Stimulated activated CD4-positive, alpha-beta T cell treated with anti-CD3 and anti-CD28 coated beads, Interleukin-12 subunit alpha, Interleukin-12 subunit beta, amount 100 ng/mL, for 24 hours (primary cell): Measurements from ENCODE around the gene GPR84.
A peak's percentile ranks its signal among the peaks of the same experiment; 100 is the strongest.

Experiments
- DNase-seq, 2 experiments: peaks; one replicate each; pipeline ENCODE4 v3.0.0-alpha.2; 2020; ENCODE audit warnings: low read depth in 2 of 2

The GPR84 gene

DNA sequence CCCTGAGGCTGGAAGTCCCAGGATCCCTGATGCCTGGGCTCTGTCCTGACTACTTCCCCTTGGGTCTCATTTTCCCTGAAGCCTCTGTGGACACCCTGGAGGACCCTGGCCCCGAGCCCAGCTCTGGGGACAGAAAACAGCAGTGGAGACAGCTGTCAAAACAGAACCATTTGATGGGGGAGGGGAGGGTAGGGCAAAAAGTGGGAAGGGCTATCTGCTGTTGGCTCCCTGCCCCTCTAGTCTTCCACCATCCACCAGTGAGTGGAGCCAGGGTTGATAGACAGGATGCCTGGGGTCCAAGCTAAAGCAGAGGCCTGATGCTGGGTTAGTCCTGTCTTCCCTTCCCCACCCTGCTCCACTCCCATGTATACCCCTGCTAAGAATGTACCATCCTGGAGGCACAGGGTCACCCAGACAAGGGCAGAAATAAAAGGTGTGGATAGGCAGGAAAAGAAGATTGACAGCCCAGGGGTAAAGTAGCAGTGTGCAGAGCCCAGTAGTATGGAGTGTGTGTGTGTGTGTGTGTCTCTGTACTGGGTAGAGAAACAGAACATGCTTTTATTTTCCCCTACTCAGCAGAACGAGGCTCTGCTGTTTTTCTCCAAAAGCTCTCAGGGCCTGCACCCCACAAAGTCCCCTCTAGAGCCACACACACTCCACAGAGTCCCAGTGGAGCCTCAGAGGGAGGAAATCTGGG, 10.4 kb upstream of the GPR84 start:
- DNase-seq = no peak

DNA sequence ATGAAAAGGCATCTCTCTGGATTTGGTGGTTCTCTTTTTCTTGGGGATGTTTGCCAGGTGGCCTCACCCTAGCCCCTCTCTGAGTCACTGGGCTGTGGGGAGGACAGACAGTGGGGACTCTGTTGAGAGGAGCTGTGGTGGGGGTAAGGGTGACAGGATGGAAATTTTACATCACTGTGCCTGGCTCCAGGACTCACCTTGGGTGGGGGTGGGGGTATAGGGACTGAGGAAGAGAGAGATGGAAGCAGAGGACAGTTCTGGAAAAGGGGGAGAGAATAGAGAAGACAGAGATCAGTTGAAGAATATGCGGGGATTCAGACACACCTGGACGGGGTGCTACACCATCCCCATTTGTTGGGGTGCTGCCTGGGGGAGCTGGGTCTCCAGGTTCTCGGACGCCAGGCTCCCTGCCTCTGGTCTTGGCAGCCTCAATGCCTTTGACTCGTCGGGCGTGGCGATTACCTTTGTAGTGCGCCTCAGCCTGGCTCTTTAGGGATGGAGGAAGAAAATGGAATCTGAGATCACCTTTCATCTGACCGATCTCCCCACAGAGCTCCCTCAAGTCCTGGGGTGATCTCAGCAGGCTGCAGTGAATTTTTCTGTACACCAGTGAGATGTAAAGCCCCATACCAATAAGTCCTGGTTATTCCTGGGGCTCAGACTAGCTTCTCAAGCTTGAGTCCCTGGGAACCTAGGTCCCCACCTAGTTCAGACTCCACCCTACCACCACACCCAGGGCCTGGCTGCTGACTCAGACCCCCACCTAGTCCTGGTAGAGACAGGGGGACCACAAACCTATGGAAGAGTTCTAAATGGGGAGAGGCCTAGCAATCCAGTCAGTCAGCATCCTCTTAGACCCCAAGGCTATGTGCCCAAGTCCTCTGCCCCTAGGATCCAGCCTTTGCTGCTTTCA, 9.6 kb upstream of the GPR84 start:
- DNase-seq = no peak

DNA sequence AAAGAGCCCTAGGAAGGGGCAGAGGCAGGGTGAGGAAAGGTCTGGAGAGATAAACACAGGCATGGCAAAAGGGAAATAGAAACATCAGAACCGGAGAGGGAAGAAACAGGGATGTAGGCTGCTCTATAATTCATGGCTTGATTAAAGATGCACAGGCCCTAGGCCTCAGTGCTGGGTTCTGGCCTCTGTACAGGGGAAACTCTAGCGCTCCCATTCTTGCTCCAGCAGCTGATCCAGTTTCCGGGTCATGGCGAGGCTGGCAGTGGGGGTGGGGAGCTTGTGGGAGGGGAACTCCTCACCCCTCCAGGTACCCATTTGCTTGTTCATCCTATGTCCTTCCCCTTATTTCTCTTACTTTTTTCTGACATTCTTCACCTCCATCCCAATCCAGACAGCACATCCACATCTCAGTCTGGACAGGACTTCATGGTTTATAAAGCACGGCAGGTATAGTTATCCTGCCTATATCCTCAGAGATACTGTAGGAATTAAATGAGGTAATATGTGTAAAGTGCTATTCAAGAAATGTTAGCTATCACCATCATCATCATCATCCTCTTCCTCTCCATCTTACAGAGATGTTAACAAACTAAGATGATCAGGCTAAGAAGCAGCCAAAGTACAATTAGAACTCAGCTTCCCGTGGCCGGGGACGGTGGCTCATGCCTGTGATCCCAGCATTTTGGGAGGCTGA, 8.0 kb upstream of the GPR84 start:
- DNase-seq = no peak

DNA sequence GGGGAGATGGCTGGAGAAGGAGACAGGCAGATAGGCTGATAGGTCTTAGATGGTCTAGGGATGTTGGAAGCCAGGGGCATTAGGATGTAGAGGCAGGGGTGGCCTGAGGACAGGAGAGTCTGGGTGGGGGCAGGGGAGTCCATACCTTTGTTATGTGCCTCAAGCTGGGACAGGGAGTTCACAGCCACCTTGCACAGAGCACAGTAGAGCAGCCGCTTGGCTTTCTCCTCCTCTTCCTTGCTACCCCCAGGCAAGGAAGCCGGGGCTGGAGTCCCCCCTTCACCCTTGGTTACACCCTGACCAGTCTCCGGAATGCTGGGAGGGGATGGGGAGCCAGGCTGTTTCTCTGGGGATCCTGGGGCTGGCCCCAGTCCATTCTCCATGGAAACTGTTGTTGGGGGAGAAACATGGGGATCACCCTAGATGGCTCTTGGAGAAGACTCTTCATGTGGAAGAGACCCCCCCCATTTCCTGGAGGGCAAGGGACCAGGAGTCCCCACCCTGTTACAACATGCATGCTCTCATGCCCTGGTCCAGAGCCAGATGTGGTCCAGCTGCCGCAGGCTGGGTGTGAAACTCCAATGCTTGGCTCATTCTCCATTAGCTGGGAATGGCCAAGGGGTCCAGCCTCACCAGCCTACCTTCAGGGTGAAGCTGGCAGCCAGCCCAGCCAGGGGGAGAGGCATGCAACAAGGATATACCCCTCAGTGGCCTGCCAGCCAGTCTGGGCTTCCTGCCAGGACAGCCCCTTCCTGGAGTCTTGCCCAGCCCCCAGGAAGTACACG, 7.2 kb upstream of the GPR84 start:
- DNase-seq = no peak

DNA sequence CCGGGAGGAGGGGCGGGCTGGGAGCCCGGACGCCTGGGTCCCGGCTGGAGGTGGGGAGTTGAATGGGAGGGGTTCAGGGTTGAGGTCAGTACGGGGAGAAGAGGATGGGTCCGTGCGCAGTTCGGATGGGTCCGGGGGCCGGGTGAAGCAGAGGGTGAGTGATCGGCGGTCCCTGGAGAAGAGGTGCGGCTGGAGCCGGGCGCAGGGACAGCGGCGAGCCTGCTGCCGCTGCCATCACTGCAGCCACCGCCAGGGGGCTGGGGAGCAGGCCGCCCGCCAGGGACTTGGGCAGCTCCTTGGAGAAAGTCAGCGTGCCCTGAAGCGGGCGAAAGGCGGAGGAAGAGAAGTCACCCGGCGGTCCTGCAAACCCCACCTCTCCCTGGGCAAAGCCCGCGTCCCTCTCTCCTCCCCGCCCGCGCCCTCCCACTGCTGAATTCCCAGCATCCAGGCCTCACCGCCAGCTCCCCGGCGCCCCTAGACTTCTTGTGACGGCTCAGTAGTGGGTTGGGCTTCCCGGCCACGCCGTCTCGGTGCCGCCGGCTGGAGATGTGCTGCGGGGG, 6.0 kb upstream of the GPR84 start:
- DNase-seq = no peak

DNA sequence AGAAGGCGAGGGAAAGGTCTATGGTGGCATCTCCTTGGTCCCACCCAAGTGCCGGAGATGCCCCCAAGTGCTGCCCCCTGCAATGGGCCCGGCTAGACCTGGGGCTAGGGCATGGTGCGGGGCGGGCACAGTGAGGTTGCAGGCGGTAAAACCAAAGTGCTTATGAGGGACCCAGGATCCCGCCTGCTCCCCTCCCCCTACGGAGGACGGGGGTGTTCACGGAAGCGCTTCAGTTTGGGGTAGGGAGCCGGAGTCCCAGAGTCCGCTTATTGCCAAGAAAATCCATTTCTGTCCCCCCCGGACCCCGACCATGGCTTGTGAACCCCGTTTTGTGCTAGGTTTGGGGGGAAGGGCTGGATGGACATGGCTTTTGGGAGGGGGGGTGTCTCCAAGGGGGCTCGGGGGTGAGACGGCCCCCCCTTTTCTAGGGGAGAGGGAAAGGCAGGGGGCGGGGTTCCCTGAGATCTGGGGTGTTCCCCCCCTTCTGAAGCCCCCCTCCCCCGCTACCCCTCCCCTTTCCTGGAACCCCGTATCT, 5.4 kb upstream of the GPR84 start:
- no peak for DNase-seq

DNA sequence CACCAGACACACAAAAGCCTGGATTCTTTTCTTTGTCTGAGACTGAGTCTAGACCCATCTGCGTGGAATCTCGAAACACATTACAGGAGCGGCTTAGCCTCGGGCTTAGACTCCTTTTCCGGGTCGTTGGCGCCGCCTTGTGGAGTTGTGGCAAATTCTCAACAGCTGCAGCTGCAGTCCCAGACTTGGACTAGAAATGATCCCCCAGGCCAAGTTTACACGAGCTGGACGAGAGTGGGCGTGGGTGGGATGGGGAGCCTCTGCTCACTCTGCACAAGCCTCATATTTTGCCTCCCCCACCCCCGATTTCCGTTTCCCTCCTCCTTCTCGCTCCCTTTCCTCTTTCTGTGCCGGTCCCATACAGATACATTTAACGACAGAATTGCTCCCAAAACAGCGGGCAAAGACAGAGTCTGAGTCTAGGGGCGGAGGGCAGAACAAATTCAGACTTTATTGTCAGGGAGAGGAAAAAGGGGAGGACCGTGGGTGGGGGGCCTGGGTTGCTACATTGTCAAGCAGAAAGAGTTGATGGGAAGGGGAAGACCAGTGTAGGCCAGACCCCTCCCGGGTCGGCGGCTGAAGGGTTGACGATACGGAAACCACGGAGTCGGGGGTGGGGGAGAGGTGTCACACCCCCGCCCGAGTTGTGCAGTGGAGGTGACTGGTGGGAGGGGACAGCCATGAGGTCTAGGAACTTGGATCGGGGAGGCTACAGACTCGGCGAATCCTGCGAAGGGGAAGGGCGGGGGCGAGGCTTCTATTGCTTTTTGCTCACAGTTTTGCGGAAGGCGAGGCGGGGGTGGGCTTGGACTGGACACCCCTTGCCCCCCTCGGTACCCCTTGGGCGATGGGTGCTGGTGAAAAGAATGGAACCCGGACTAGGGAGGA, 4.7 kb upstream of the GPR84 start:
- DNase-seq = peak; percentile 72 to 93

DNA sequence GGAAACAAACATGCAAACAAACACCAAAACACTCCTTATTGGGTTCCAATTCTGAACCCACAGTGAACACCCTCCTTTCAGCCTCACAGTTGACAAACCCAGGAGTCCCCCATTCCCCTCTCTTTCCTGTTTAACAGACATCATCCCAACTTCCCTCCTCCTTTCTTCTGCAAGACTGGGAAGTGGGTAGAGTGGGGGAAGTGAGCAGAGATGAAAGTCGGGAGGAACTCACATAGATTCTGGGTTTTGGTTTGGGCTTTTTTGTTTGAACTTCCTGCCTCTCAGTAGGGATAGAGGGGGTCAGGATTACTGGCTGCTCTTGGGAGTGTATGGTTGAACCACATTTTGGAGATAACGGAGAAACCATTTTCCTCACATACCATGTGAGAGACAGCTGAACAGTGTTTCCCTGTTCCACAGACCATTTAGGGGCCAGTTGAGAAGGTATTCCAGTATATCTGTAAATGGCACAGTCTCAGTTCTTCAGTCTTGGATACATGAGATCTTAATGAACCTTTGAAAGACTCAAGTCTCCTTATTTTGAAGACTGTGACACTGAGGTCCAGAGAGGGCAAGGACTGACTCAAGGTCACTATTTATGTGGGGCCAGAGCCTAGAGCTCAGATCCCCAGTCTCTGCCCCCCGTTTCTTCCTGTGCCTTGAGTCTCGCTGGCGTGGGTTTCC, 3.9 kb upstream of the GPR84 start:
- no peak for DNase-seq

DNA sequence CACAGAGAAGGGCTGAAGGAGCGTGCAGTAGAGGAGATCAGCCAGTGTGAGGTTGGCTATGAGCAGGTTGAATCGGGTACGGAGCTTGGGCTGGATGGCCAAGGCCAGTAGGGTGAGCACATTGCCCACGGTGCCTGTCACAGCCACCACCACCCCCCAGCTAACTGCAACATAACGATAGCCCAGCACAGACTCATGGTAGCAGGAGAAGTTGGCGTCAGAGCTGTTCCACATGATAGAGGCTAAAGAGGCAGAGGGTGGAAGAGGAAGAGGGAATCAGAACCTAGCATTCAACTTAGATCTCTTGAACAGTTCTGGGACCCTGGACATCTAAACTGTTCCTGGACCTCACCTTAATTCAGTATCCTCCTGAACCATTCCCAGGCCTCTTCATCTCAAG, 668 bp downstream of the GPR84 start:
- DNase-seq = no peak

DNA sequence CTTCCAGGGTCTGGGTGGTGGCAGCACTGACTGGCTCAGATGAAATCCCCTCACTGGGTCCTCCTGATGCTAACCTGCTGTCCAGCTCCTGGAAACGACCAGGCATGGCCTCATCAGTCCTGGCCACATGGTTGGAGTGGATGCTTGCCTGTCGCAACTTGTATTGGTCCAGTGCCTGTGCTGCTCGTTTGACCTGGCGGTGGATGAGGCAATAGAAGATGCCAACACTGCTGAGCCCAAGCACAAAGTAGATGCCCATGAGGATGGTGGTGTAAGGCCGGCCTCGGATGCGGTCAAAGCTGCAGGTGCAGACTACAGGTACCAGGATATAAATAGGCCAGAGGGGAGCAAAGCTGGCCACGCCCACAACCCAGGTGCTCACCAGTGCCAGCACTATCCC, 1.2 kb downstream of the GPR84 start:
- no peak for DNase-seq

DNA sequence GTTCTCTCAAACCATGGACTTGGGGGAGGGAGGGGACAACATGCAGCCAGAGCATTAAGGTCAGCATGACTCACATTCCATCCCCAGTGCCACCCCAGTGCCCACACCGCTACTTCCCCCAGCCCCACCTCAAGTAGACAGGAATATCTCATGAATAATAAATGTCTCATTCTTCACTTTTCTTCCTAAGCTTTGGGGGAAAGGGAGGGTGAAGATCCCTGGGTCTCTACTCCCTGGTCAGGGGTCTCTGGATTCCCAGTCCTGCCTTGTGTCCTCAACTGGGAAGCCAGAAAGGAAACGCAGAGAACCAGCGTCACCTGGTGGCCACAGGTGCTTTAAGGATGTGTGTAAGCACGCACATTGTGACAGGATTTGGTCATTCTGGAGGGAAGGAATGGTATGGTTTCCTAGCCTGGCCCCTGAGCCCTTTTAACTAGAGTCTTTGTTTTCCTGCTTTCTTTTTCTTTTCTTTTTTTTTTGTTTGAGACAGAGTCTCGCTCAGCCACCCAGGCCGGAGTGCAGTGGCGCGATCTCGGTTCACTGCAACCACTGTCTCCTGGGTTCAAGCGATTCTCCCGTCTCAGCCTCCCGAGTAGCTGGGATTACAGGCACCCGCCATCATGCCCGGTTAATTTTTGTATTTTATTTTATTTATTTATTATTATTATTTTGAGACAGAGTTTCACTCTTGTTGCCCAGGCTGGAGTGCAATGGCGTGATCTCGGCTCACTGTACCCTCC, 3.4 kb downstream of the GPR84 start:
- peak; percentile 33 to 55 for DNase-seq

DNA sequence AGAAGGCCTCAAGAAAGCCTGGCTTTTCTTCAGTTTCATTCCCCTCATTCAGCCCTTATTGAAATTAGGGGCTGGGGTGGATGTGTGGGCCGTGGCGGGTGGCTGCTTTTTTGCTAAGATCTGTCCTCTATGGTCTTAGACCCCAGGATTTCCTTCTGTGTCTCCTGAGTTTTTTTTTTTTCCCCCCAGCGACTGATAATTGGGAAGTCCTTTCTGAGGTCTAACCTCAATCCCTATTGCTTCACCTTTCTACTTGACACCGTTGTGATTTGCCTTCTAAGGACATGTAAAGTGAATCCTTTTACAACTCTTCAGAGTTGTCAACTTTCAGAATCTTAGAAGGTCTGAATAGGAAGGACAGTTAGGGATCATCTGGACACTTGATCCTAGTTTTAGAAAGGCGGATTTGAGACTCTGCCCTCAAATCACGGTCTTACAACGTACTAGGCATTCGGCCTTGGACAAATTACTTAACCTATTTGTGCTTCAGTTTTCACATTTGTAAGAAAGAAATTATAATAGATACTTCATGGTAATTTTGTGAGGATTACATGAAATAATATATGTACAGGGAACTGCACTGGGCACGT, 4.4 kb downstream of the GPR84 start:
- DNase-seq = no peak

DNA sequence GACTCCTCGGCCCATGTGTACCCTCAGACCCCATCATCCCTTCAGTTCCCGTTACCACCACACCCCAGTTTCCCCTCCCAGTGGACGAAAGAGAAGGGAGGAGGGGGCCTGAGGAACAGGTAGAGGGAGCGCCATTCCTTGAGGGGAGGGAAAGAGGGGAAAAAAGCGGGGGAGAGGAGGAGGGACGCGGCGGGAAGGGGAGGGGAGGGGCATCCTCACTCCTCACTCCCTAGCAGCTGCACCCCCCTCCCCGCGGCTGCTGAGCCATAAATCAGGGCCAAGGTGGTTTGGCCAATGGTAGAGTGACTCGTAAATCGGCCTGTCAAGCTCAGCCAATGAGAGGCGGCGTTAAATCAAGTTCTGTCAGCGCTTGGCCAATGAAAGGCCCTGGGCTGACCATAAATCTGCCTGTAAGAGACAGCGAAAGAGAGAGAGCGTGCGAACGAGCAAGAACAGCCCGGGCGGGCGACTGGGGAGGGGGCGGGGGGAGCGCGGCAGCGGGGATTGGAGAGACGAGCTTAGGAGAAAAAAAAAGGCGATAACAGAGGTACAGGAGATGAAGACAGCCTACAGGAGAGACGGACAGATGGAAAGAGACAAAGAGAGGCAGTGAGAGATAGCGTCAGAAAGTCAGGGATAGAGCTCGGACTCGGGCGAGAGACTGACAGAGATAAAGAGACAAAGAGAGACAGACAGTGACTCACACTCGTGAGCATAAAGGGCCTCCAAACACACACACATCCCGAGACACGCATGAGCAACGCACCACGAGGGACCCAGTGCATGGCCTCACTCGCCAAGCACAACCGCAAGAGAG, 5.1 kb downstream of the GPR84 start:
- DNase-seq = peak; percentile 86 to 90

DNA sequence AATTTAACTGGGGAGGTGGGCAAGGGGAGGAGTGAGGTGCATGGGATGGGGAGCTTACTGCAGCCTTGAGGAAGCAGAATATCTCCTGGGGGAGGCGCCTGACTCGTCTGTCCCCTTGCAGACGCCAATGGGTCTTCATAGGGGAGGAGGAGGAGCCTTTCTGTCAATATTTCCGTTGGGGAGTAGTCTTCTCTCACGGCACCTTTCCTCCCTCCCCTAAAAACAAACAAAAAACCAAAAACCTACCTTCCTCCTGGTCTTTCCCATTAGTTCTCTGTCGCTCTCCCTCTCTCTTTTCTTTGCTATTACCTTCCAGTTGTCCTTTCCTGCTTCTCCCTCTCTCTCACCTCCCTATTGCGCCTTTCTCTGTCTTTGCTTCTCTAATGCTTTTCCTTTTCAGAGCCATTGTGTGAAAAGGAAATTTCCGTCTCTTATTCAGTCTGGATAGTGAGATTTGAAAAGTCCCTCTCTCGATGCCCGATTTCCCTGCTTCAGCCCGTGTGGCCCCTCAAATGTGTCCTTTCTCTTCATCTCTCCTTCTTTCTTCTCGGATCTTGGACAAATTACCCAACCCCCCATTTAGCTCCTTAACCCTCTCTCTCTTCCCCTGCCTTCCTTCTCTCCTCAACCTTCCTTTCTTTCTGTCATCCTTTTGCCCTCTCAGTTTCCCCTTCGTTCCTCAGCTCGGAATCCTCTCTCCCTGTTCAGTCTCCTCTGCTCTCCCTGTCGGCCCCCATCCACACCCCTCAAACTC, 5.9 kb downstream of the GPR84 start:
- no peak for DNase-seq

DNA sequence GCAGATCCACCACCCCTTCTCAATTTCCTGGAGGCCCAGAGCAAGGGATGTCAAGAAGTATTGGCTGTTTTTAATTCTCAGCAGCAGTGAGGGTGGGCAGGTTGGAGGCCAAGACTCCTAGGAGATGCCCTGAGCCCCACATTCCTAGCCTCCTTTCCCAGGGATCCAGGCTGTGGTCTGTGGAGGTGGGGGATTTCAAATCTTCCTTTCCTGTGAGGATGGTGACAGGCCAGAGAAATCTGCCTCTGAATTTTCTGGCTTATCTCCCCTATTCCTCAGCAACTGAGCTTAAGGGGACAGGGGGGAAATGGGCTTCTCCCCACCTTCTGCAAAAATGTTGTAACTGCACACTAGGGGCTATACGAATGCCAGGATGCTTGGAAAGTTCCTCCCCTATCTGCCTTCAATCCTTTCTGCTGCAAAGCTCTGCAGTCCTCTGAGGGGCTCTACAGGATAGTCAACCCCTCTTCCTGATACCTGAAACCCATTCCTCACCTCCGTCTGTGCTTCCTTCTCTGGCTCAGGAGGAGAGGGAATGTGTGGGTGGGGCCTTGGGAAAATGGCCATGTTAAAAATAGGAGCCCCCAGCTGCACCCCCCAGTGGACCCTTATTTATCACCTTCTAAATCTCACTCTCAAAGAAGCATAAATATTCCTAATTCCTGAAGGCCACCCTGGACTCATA, 6.6 kb downstream of the GPR84 start:
- DNase-seq = no peak

DNA sequence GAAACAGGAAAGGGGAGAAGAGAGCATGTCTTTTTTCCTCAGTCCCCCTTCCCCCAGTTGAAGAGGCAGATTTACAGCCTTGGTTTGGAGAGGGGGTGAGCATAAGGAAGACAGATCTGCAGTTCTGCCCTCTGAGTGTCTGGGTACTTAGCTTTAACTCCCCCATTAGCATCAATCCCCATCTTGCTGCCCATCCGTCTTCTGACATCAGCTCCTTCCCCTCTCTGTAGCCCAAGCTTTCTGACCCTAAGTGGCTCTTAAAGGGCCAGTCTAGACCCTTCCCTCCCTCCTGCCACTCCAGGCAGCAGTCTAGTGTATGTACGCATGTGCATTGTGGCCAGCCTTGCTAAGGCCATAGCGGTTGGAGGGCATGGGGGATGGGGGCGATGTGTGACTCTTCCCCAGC, 7.3 kb downstream of the GPR84 start:
- no peak for DNase-seq
